Urinary bladder (tissue), 4 donors: ENCODE results near the gene ERVW-1. TPM values are rescaled to one million over a fixed set of nuclear protein-coding genes. Genes with fewer than 3 reads are reported as not detected.
A peak's percentile ranks its signal among the peaks of the same experiment; 100 is the strongest.
"Not testable (repeated sequence)": the region's sequence is repeated elsewhere in the genome, so short reads cannot be mapped to it uniquely, and the experiment has no call there.

ENCODE experiments used
- DNase-seq: peaks from one replicate; pipeline ENCODE4 v3.0.0-alpha.2; 2015; ENCODE audit errors: extremely low spot score
- H3K27ac ChIP-seq: one replicate; pipeline ENCODE4 v1.5.1; 2013; ENCODE audit warnings: low read depth, mild to moderate bottlenecking, moderate library complexity
- H3K36me3 ChIP-seq: one replicate; pipeline ENCODE4 v1.6.1; 2013; ENCODE audit warnings: mild to moderate bottlenecking, moderate library complexity; ENCODE audit not compliant: insufficient read depth
- H3K4me1 ChIP-seq: one replicate; pipeline ENCODE4 v1.6.1; 2013; ENCODE audit warnings: mild to moderate bottlenecking, moderate library complexity; ENCODE audit not compliant: insufficient read depth
- H3K4me3 ChIP-seq: one replicate; pipeline ENCODE4 v1.5.1; 2013; ENCODE audit warnings: low read depth, low read length
- WGBS: extraction: QIAGEN DNeasy Blood & Tissue Kit; methylation state at CpG from one replicate; pipeline ENCODE4 v1.1.7; 2013; 5-methylcytosine and 5-hydroxymethylcytosine counted together
- polyA plus RNA-seq: library from polyadenylated mRNA; stranded (reverse); fragments of 200-250 nt; gene quantifications from one replicate; pipeline ENCODE4 v1.2.3, GENCODE V29; 2013
- total RNA-seq: library from RNA; depleted of rRNA; stranded (reverse); fragments of >200 nt; gene quantifications from one replicate; pipeline ENCODE4 v1.2.3, GENCODE V29; 2014
- donor health status: healthy with polysubstance abuse.
- donor health status: healthy.

The ERVW-1 gene
- total and polyA plus RNA-seq, 2 donors, result not detected

- no peak overlapping the region for H3K27ac ChIP-seq
- WGBS, result 93% methylated on average over 2 of the region's 2 CpGs
- H3K36me3 ChIP-seq, result peaks cover 2% of the 10 kb centered on the region
- H3K4me1 ChIP-seq, result no peaks in the 10 kb centered on the region
- DNase-seq, result no peak
- H3K4me3 ChIP-seq, result no peak overlapping the region
These were observed 7.6 kb upstream of the ERVW-1 start for GRCh38 chr7:92485267-92485892.

- not testable (repeated sequence) for H3K36me3 ChIP-seq, DNase-seq, H3K4me1 ChIP-seq, H3K4me3 ChIP-seq, H3K27ac ChIP-seq
- 94% methylated on average over 6 of the region's 6 CpGs for WGBS
These were observed 6.5 kb upstream of the ERVW-1 start for GRCh38 chr7:92484226-92484625.

- not testable (repeated sequence) for H3K36me3 ChIP-seq, H3K4me3 ChIP-seq, H3K4me1 ChIP-seq, H3K27ac ChIP-seq, DNase-seq
- 42% methylated on average over 6 of the region's 6 CpGs for WGBS
These were observed 5.9 kb upstream of the ERVW-1 start for GRCh38 chr7:92483624-92484023.

- not testable (repeated sequence) for H3K4me3 ChIP-seq, H3K36me3 ChIP-seq, H3K27ac ChIP-seq, DNase-seq, H3K4me1 ChIP-seq
- 87% methylated on average over 4 of the region's 4 CpGs for WGBS
These were observed 1.4 kb upstream of the ERVW-1 start for GRCh38 chr7:92479146-92479545.

GRCh38 chr7:92478711-92479110 is 965 bp upstream of the ERVW-1 start:
- Histone ChIP-seq H3K4me3 (no peak overlapping the region), H3K36me3 (no peaks in the 10 kb centered on the region), H3K27ac (no peak overlapping the region), H3K4me1 (no peaks in the 10 kb centered on the region)
- WGBS, result 93% methylated on average over 4 of the region's 4 CpGs
- no peak for DNase-seq

GRCh38 chr7:92478095-92478494 is 349 bp upstream of the ERVW-1 start:
- H3K36me3 ChIP-seq, result no peaks in the 10 kb centered on the region
- H3K4me3 ChIP-seq, result no peak overlapping the region
- no peak for DNase-seq
- WGBS, result 86% methylated on average over 9 of the region's 9 CpGs
- no peaks in the 10 kb centered on the region for H3K4me1 ChIP-seq
- no peak overlapping the region for H3K27ac ChIP-seq

GRCh38 chr7:92475851-92476590 is 1.7 kb downstream of the ERVW-1 start:
- 90% methylated on average over 11 of the region's 11 CpGs for WGBS
- DNase-seq, H3K4me3 ChIP-seq, H3K27ac ChIP-seq, H3K4me1 ChIP-seq, H3K36me3 ChIP-seq: not testable (repeated sequence)

GRCh38 chr7:92475261-92475770 is 2.4 kb downstream of the ERVW-1 start:
- WGBS, result 91% methylated on average over 12 of the region's 12 CpGs
- H3K4me1 ChIP-seq, H3K36me3 ChIP-seq: not testable (repeated sequence)

GRCh38 chr7:92473989-92474388 is 3.8 kb downstream of the ERVW-1 start:
- H3K4me1 ChIP-seq, H3K4me3 ChIP-seq, DNase-seq, H3K27ac ChIP-seq, H3K36me3 ChIP-seq: not testable (repeated sequence)
- WGBS, result 83% methylated on average over 10 of the region's 10 CpGs

More at GRCh38 chr7:92475261-92475770, 2.4 kb downstream of the ERVW-1 start:
- DNase-seq, H3K27ac ChIP-seq, H3K4me3 ChIP-seq: not testable (repeated sequence)

- WGBS, result 96% methylated on average over 9 of the region's 9 CpGs
- H3K27ac ChIP-seq, DNase-seq, H3K4me3 ChIP-seq, H3K4me1 ChIP-seq, H3K36me3 ChIP-seq: not testable (repeated sequence)
These were observed 9.2 kb downstream of the ERVW-1 start for GRCh38 chr7:92468589-92468988.

GRCh38 chr7:92466682-92467081 is 11.1 kb downstream of the ERVW-1 start:
- Histone ChIP-seq H3K4me3 (no peak overlapping the region), H3K36me3 (no peaks in the 10 kb centered on the region), H3K27ac (no peak overlapping the region), H3K4me1 (no peaks in the 10 kb centered on the region)
- WGBS, result 81% methylated on average over 2 of the region's 2 CpGs
- DNase-seq, result no peak

- 73% methylated on average over 3 of the region's 3 CpGs for WGBS
- H3K4me3 ChIP-seq, result no peak overlapping the region
- H3K4me1 ChIP-seq, result no peaks in the 10 kb centered on the region
- H3K27ac ChIP-seq, result no peak overlapping the region
- no peaks in the 10 kb centered on the region for H3K36me3 ChIP-seq
- DNase-seq, result peak; percentile 53
These were observed 13.2 kb downstream of the ERVW-1 start for GRCh38 chr7:92464515-92464914.

- H3K4me1 ChIP-seq, result no peaks in the 10 kb centered on the region
- WGBS, result 91% methylated on average over 3 of the region's 3 CpGs
- no peak overlapping the region for H3K4me3 ChIP-seq
- DNase-seq, result no peak
- no peaks in the 10 kb centered on the region for H3K36me3 ChIP-seq
- H3K27ac ChIP-seq, result no peak overlapping the region
These were observed 15.2 kb downstream of the ERVW-1 start for GRCh38 chr7:92462560-92462959.
